Ramos (cell line): Measurements from ENCODE around the gene APBA2.

Experiments
- in situ Hi-C: fragments of 300-500 bp; cut with MboI; formaldehyde crosslinking; loops from one replicate; pipeline ENCODE4 v1.14.3; 2022; ENCODE audit warnings: low sequenced_read_pairs; ENCODE audit not compliant: unreplicated experiment

The APBA2 gene

GRCh38 chr15:28991236-28992171, 105.7 kb downstream of the APBA2 start:
- in situ Hi-C loops: no loop called here

GRCh38 chr15:28992336-28992864, 106.6 kb downstream of the APBA2 start:
- in situ Hi-C loops: no loop called here

GRCh38 chr15:28993051-28993719, 107.4 kb downstream of the APBA2 start:
- in situ Hi-C loops: no loop called here

GRCh38 chr15:28993720-28994053, 107.9 kb downstream of the APBA2 start:
- in situ Hi-C loops: no loop called here

- in situ Hi-C loops: no loop called here
Measured at GRCh38 chr15:28994142-28994830, 108.5 kb downstream of the APBA2 start.

GRCh38 chr15:28994831-28995596, 109.2 kb downstream of the APBA2 start:
- in situ Hi-C loops: no loop called here

- in situ Hi-C loops: no loop called here
Measured at GRCh38 chr15:28995705-28996104, 109.9 kb downstream of the APBA2 start.

- in situ Hi-C loops: no loop called here
Measured at GRCh38 chr15:28996289-28996688, 110.5 kb downstream of the APBA2 start.

- in situ Hi-C loops: no loop called here
Measured at GRCh38 chr15:28996953-28997352, 111.2 kb downstream of the APBA2 start.

GRCh38 chr15:28997791-28998190, 112.0 kb downstream of the APBA2 start:
- in situ Hi-C loops: no loop called here

- in situ Hi-C loops: no loop called here
Measured at GRCh38 chr15:28998511-28998910, 112.7 kb downstream of the APBA2 start.

- in situ Hi-C loops: no loop called here
Measured at GRCh38 chr15:29003191-29003839, 117.5 kb downstream of the APBA2 start.

- in situ Hi-C loops: no loop called here
Measured at GRCh38 chr15:29003840-29004233, 118.1 kb downstream of the APBA2 start.

- in situ Hi-C loops: no loop called here
Measured at GRCh38 chr15:29005931-29006330, 120.2 kb downstream of the APBA2 start.

- in situ Hi-C loops: no loop called here
Measured at GRCh38 chr15:29008846-29009245, 123.1 kb downstream of the APBA2 start.

GRCh38 chr15:29012097-29012496, 126.3 kb downstream of the APBA2 start:
- in situ Hi-C loops: no loop called here

- in situ Hi-C loops: no loop called here
Measured at GRCh38 chr15:29014493-29014892, 128.7 kb downstream of the APBA2 start.

GRCh38 chr15:29016518-29016917, 130.7 kb downstream of the APBA2 start:
- in situ Hi-C loops: no loop called here

GRCh38 chr15:29018120-29018805, 132.5 kb downstream of the APBA2 start:
- in situ Hi-C loops: no loop called here
